VCaP (cell line): ENCODE data around the gene TMEM176A.

ENCODE experiments used
- H3K27ac ChIP-seq: fragments of 450-650 bp; 2 replicates; pipeline ENCODE4 v1.5.1; 2017
- TF ChIP-seq, protein P1 (sequence below): fragments of 450-650 bp; conservative IDR thresholded peaks from 2 replicates; pipeline ENCODE4 v1.5.1; 2017; ENCODE audit warnings: mild to moderate bottlenecking, moderate library complexity

The TMEM176A gene

DNA sequence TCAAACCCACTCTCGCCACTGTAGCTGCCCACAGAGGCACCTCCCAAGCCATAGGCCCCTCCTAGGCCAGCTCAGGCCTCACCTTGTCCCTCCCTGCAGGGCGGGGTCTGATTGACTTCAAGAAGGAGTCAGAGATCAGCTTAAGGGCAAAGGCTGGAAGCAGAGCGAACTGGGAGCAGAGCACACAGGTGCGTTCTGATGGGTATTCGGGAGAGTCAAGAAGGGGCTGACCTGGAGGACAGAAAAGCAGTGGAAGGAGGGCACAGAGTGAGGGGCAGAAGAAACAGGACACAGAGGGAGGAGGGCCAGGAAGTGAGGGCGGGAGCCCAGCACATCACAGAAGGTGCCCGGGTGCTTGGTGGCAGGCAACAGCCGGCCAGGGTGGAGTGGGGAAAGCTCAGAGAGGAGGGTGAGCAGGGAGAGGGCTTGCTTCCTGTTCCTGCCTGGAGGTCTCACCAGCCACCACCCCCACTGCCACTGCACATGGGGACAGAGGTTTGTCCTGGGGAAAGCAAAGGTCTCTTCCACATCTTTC is 51.9 kb downstream of the TMEM176A start, which contains the start of gene AOC1:
AOC1 (plus strand) TSS at position 147 of the 535 bp plus-strand sequence. CDS start 3,954 bp downstream, outside the sequence.
- H3K27ac ChIP-seq, result no peak within 1 kb of the TSS
- TF ChIP-seq, protein P1, sequence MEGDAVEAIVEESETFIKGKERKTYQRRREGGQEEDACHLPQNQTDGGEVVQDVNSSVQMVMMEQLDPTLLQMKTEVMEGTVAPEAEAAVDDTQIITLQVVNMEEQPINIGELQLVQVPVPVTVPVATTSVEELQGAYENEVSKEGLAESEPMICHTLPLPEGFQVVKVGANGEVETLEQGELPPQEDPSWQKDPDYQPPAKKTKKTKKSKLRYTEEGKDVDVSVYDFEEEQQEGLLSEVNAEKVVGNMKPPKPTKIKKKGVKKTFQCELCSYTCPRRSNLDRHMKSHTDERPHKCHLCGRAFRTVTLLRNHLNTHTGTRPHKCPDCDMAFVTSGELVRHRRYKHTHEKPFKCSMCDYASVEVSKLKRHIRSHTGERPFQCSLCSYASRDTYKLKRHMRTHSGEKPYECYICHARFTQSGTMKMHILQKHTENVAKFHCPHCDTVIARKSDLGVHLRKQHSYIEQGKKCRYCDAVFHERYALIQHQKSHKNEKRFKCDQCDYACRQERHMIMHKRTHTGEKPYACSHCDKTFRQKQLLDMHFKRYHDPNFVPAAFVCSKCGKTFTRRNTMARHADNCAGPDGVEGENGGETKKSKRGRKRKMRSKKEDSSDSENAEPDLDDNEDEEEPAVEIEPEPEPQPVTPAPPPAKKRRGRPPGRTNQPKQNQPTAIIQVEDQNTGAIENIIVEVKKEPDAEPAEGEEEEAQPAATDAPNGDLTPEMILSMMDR, result no peak

GRCh38 chr7:150854066-150855000 is 53.8 kb downstream of the TMEM176A start:
- TF ChIP-seq, protein P1, result no peak
- no peak overlapping the region for H3K27ac ChIP-seq
